Measurements from ENCODE around the gene RPS18.

Gene RPS18

DNA sequence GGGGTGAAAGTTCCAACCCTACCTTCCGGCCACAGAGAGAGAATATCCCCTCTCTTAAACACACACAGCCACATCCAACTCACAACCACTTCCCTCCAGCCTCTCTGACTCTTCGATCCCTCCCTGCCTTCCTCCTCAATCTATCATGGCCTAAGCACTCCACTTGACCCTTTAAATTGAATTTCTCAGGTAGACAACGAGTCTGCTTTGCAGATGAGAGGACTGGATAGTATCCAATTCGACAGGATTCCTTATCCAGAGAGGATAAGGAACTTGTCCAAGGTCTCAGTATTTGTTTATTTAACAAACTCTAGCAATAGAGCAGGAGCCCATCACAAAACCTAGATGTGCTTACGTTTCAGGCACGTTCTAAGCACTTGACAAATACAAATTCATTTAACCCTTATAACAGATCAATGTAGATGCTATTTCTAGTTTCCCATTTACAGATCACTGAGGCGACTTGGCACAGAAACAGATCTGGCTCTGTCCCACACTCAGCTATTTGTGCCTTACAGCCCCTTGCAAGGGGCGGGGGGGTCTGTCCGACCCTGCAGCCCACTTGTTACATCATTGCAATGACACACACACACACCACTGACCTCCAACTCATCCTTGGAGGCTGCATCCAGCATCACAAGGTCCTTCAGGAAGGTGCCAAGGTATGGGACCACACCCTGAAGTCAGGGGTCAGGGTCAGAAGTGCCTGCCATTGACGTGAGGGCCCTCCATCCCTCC, 22.4 kb downstream of the RPS18 start:
- H3K27ac Mint-ChIP-seq: no peak overlapping the region

DNA sequence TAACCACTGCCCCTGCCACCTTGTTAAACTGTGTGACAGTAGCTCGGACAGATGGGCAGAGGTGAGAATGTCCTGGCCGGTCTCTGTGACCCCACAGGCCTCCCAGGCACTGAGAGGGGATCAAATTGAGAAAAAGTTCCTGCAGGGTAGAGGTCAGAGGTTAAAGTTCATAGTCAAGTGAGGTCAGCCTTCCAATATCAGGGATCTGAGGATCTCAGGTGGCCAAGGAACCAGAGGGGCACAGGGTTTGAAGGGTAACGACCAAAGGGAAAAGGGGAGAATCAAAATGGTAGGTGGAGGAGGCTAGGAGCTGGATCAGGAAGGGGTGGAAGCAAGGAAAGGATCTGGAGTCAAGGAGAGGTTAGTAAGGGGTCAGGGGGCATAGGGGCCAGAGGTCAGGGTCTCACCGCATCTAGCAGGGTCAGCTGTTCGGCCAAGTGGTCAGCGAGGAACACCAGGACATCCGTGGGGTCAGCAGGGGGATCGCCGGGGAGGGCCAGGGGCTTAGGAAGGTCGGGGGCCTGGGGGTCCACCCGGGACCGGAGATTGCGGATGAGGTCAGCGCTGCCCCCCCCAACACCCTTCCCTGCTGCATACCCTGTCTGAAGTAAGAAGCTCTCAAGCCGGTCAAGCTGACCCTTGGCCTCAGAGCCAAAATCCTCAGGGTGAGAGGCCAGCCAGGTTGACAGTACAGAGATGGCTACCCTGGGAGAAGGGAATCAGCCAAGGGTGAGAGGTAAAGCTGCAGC, 23.9 kb downstream of the RPS18 start:
- H3K4me1 Mint-ChIP-seq (ENCODE audit: low read depth): peaks cover 32% of the 10 kb centered on the region
- H3K4me3 Mint-ChIP-seq: peak overlapping the region; percentile 23
- H3K9me3 Mint-ChIP-seq (ENCODE audit: low read depth): no peaks in the 10 kb centered on the region
- H3K27ac Mint-ChIP-seq: peak overlapping the region; percentile 55
- H3K36me3 Mint-ChIP-seq: peaks cover 3% of the 10 kb centered on the region
- no peaks in the 10 kb centered on the region for H3K27me3 Mint-ChIP-seq

More for the DNA sequence above, 22.4 kb downstream of the RPS18 start:
- H3K27me3 Mint-ChIP-seq: no peaks in the 10 kb centered on the region
- H3K36me3 Mint-ChIP-seq: peaks cover 2% of the 10 kb centered on the region
- no peaks in the 10 kb centered on the region for H3K9me3 Mint-ChIP-seq (ENCODE audit: low read depth)
- peaks cover 31% of the 10 kb centered on the region for H3K4me1 Mint-ChIP-seq (ENCODE audit: low read depth)
- H3K4me3 Mint-ChIP-seq: peak overlapping the region; percentile 5

DNA sequence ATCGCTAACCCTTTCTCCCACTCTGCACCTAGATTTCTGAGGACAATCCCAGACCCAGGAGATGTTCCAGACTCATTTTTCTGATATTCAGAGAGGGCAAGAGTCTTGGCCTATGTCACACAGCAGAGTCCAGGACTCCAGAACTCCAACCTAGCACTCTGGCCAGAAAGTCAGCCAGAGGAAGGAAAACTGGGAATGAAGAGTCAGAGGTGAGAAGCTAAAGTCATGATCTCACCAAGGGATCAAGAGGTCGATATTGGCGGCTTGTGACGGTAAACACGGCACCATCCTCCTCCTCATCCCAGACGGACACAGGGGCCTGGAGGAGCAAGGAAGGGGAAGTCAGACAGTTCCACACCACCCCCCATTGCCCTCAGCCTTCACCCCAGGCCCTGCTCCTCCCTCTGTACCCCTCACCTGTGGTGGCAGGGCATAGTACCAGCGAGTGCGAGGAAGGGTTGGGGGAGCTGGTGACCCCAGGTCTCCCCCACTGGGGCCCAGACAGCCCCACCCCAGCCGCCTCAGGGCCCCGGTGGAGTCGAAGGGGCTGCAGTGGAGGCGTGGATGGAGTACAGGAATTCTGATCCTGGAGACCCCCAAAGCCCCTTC, 25.0 kb downstream of the RPS18 start:
- Mint-ChIP-seq H3K36me3 (peaks cover 3% of the 10 kb centered on the region), H3K27me3 (no peaks in the 10 kb centered on the region), H3K4me3 (peak overlapping the region; percentile 46), H3K27ac (peak overlapping the region; percentile 73), H3K9me3 (ENCODE audit: low read depth) (no peaks in the 10 kb centered on the region), H3K4me1 (ENCODE audit: low read depth) (peaks cover 33% of the 10 kb centered on the region)

DNA sequence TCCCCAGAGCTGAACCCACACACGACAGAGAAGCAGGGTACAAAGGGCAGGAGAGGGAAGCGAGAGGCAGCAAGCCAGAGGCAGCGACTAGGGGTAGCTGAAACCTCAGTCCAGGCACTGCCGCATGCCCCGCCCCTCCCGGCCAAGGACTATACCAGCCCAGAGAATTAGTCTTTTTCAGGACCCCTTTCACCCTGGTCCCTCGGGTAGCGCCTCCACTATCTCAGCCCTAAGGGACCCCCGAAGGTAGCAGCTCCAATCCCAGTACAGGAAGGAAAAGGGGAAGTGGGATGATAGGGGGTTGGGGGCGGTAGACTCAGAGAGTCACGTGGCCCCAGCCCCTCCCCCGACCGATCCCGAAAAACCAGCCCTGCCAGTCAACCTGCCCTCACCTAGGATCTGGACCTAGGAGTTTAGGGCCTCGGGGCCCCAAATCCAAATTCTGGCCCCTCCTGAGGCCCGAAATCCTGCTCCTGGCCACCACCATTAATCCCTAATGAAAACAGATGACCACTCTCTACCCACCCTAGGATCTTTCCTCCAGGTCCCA, 25.6 kb downstream of the RPS18 start:
- Mint-ChIP-seq H3K36me3 (peaks cover 3% of the 10 kb centered on the region), H3K27ac (peak overlapping the region; percentile 73), H3K9me3 (ENCODE audit: low read depth) (no peaks in the 10 kb centered on the region), H3K4me3 (peak overlapping the region; percentile 46), H3K4me1 (ENCODE audit: low read depth) (peaks cover 33% of the 10 kb centered on the region), H3K27me3 (no peaks in the 10 kb centered on the region)

DNA sequence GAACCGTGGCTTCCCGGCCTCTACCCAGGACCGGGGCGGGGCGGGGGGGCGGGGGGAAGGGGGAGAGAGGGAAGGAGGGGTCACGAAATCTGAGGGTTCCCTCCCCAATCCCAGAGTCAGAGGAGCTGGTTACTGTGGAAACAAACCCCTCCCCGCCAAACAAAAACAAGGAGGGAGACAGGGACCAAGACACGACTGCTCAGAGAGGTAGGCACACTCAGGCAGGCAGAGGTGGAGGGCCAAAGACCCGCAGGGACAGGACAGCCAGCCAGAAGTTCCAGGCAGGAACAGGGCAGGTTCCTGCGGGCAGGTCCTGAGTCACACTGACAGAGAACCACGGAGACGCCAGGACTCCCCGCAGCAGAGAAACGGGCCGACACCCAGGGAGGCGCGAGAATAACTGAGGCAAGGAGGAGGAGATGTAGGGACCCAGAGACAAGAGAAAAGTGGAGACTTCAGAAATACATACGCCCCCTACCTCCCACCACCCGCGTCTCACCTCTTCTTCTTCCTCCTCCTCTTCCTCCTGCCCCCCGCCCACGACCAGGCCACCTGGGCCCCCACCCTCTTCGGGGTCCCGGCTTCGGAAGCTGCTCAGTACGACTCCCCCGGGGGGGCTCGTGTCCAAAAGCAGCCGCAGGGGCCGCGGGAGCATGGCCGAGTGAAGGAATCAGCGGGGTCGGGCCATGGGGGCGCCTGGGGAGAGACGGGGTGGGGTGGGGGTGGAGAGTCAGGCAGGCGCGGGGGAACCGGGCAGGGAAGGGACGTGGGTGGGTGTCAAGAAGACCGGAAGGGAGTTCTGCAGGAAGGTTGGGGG, 26.3 kb downstream of the RPS18 start:
- Mint-ChIP-seq H3K4me3 (peak overlapping the region; percentile 98), H3K9me3 (ENCODE audit: low read depth) (no peaks in the 10 kb centered on the region), H3K27ac (peak overlapping the region; percentile 92), H3K36me3 (peaks cover 3% of the 10 kb centered on the region), H3K27me3 (no peaks in the 10 kb centered on the region), H3K4me1 (ENCODE audit: low read depth) (peaks cover 33% of the 10 kb centered on the region)

DNA sequence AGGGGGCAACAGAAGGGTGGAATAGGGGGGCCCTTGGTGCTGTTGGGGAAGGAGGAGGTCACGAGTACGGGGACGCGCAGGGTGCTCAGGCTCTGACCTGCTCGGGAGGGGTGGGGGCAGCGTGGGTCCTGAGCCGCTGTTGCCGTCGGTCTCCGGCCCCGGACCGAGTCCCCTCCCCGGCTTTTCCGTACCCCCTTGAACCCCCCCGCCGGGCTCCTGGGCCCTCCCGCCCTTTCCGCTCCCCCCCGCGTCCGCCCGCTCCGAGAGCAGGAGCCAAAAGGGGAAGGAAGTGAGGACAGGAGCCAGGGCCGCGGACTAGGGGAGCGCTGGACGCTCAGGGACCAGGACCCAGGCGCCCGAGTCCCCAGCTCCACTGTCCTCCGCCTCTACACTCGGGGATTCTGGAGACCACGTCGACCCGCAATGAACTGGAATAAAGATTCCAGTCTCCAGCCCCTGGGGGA, 26.9 kb downstream of the RPS18 start, which contains the start of gene RGL2:
RGL2 (minus strand) TSS at position 170 of the 464 bp plus-strand sequence. CDS start 332 bp downstream, outside the sequence.
- peak within 1 kb of the TSS; percentile 98 for H3K27ac Mint-ChIP-seq
- H3K36me3 Mint-ChIP-seq: peaks cover 3% of the 10 kb centered on the region
- H3K9me3 Mint-ChIP-seq (ENCODE audit: low read depth): no peaks in the 10 kb centered on the region
- peaks cover 36% of the 10 kb centered on the region for H3K4me1 Mint-ChIP-seq (ENCODE audit: low read depth)
- H3K27me3 Mint-ChIP-seq: no peaks in the 10 kb centered on the region
- peak within 1 kb of the TSS; percentile 98 for H3K4me3 Mint-ChIP-seq

DNA sequence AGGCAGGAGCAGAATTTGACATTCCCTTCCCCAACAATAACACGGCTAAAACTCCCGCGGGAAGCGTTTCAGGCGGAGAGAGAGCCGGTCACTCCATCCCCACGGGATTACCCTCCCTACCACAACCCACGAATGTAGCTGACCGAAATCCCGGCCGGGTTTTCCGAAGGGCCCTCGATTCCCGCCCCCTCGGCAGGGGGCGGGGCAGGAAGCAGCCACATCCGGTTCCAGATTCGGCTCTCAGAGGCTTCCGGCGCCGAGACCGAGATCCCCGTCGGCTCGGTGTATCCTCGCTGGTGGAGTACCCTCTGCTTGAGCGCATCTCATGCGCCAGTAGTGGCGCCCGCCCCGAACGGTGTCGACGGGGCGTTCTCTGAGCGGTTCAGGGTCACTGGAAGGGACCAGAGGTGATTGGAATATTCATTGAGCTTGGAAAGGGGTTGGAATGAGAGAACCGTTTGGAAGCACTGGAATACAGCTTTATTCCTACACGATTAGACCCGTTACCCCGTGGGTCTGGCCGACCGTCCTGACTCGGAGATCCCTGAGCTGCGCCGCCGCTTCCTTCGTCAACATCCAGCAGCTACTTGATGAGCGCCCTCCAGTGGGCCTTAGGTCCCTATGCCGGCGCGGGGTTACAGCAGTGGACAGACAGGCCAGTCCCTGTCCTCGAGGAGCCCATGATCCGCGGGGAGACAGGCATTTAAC, 27.5 kb downstream of the RPS18 start:
- peaks cover 3% of the 10 kb centered on the region for H3K36me3 Mint-ChIP-seq
- peaks cover 38% of the 10 kb centered on the region for H3K4me1 Mint-ChIP-seq (ENCODE audit: low read depth)
- H3K27me3 Mint-ChIP-seq: no peaks in the 10 kb centered on the region
- no peaks in the 10 kb centered on the region for H3K9me3 Mint-ChIP-seq (ENCODE audit: low read depth)
- peak overlapping the region; percentile 98 for H3K27ac Mint-ChIP-seq
- H3K4me3 Mint-ChIP-seq: peak overlapping the region; percentile 98

DNA sequence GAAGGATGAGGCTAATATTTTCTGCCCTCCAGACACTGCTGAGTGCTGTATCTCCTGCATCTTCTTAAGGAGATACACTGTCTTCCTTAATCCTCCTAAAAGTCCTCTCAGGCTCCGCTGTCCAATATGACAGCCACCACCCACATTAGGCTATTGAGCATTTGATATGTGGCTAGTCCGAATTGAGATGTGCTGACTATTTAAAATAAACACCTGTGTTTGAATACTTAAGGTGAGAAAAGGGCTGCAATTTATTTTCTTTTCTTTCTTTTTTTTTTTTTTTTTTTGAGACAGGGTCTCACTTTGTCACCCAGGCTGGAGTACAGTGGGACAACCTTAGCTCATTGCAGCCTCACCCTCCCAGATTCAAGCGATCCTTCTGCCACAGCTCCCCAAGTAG, 30.0 kb downstream of the RPS18 start:
- no peak overlapping the region for H3K4me3 Mint-ChIP-seq
- no peaks in the 10 kb centered on the region for H3K27me3 Mint-ChIP-seq
- no peaks in the 10 kb centered on the region for H3K9me3 Mint-ChIP-seq (ENCODE audit: low read depth)
- H3K4me1 Mint-ChIP-seq (ENCODE audit: low read depth): peaks cover 46% of the 10 kb centered on the region
- H3K27ac Mint-ChIP-seq: peak overlapping the region; percentile 67
- H3K36me3 Mint-ChIP-seq: peaks cover 3% of the 10 kb centered on the region

DNA sequence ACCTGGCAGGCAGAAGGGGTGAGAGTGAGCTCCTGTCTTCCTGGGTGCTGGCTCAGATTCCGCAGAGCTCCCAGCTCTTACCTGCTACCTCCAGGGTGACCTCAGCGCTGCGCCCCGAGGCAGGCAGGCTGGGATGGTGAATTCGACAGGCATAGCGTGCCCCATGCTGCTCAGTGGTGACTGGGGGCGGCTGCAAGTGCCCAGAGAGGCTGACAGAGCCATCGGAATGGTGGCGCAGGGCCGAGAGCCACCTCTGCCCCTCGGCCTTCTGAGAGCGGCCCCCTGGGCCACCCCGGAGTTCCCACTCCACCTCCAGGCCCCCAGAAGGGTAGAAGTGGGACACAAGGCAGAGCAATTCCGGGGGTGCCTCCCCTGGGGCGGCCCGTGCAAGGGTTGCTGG, 32.3 kb downstream of the RPS18 start:
- Mint-ChIP-seq H3K27me3 (no peaks in the 10 kb centered on the region), H3K9me3 (ENCODE audit: low read depth) (no peaks in the 10 kb centered on the region), H3K4me1 (ENCODE audit: low read depth) (peaks cover 47% of the 10 kb centered on the region), H3K36me3 (peaks cover 7% of the 10 kb centered on the region), H3K4me3 (no peak overlapping the region), H3K27ac (peak overlapping the region; percentile 83)

DNA sequence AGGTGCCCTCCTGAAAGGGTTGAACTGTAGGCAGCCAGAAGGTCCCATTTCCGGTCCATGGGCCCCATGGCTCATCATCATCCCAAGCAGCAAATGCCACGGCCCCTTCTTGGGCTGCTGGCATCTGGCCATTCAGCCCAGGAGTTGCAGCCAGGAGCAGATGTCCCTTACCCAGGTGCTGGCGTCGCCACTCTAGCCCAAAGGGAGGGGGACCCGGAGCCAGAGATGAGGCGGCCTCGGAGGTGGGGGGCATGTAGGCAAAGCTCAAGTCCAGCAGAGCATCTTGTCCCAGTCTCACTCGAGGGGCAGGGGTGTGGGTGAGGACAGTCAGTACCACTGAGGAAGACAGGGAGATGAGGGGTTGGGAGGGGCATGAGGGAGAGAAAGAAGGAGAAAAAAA, 33.2 kb downstream of the RPS18 start:
- no peaks in the 10 kb centered on the region for H3K9me3 Mint-ChIP-seq (ENCODE audit: low read depth)
- peaks cover 41% of the 10 kb centered on the region for H3K4me1 Mint-ChIP-seq (ENCODE audit: low read depth)
- H3K36me3 Mint-ChIP-seq: peaks cover 4% of the 10 kb centered on the region
- H3K4me3 Mint-ChIP-seq: no peak overlapping the region
- no peak overlapping the region for H3K27ac Mint-ChIP-seq
- H3K27me3 Mint-ChIP-seq: no peaks in the 10 kb centered on the region

DNA sequence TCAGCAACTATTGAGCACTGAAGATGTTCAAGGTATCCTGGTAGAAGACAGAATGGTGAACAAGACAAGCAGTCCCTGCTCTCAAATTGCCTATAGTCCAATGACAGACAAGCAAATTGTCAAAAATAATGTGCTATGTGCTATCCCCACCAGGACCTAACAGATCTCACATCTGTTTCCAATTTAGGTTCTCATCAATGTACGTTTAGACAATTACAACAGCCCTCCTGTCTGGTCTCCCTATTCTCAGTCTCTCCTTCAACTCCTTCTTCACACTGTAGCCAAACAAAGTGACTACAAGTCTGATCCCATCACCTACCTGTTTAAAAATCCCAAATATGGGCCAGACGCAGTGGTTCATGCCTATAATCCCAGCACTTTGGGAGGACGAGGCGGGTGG, 34.5 kb downstream of the RPS18 start:
- no peaks in the 10 kb centered on the region for H3K27me3 Mint-ChIP-seq
- H3K36me3 Mint-ChIP-seq: peaks cover 4% of the 10 kb centered on the region
- H3K4me3 Mint-ChIP-seq: no peak overlapping the region
- H3K9me3 Mint-ChIP-seq (ENCODE audit: low read depth): no peaks in the 10 kb centered on the region
- peak overlapping the region; percentile 17 for H3K27ac Mint-ChIP-seq
- peaks cover 43% of the 10 kb centered on the region for H3K4me1 Mint-ChIP-seq (ENCODE audit: low read depth)

DNA sequence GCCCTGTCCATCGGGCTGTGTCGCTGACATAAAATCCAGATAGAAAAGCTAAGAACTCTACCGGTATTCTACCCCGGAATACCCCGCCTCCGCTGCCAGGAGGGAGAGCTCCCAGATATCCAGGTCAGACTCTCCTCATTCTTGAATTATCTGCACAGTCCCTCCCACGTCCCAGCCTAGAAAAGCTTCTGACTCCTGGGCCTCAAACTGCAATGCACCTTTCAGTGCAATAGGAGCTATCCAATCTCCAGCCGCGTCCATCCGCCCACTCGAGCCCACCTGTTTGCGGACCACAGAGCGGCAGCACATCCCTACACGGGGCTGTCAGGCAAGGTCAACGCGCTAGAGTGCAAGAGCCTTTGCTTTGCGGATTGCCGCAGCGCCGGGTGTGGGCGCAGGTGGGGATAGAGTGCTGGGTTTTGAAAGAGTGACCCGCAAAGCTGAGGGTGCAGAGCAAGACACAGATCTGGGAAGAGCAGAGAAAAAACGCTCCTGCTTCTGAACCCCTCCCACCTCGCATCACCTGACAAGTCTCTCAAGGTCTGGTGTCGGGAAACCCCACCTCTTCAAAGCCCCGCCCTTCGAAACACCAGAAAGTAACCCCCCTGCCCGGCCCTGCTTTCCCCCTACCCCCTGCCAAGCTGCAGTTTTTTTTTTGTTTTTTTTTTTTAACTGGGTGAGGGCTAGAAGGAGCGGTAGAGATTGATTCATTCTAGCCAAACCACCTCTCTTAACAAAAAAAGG, 40.7 kb downstream of the RPS18 start:
- Mint-ChIP-seq H3K27me3 (no peaks in the 10 kb centered on the region), H3K9me3 (ENCODE audit: low read depth) (no peaks in the 10 kb centered on the region), H3K4me3 (peak overlapping the region; percentile 97), H3K27ac (peak overlapping the region; percentile 97), H3K36me3 (peaks cover 4% of the 10 kb centered on the region), H3K4me1 (ENCODE audit: low read depth) (peaks cover 53% of the 10 kb centered on the region)

DNA sequence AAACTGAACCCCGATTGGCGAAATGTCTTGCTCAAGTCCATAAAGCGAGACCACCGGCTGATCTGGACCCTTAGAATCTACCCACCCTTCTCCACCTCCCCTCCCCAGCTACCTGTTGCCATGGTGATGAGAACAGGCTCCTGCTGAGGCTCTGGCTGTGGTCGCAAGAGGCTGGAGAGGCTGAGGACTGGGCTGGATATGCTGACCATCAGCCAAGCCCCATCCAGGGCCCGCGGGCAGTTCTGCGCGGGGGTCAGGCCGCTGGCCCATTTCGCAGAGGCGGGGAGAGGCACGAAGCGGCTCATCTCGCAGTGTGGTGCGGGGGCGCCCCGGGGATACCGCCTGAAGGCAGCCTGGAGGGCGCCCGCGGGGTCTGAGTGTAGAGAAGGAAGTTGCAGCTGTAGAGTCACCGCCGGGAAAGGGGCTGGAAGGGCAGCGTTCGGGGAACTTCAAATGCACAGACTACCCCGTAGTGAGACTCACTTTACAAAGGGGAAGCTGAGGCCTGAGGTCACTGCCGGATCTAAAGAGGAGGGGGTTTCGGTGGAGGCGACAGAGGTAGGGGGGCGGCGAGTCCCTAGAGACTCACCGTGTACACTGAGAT, 41.3 kb downstream of the RPS18 start:
- Mint-ChIP-seq H3K27me3 (no peaks in the 10 kb centered on the region), H3K4me3 (peak overlapping the region; percentile 97), H3K36me3 (peaks cover 4% of the 10 kb centered on the region), H3K9me3 (ENCODE audit: low read depth) (no peaks in the 10 kb centered on the region), H3K27ac (peak overlapping the region; percentile 97), H3K4me1 (ENCODE audit: low read depth) (peaks cover 56% of the 10 kb centered on the region)
